HepG2 (cell line): ENCODE data around the gene MC1R. TPM values are rescaled to one million over a fixed set of nuclear protein-coding genes. Genes with fewer than 3 reads are reported as not detected.

Experiments
- BCL6 ChIP-seq: IDR thresholded peaks from 2 replicates; pipeline ENCODE4 v1.6.1; 2016; ENCODE audit warnings: missing genetic modification reagents, missing compliant biosample characterization
- FOXJ3 ChIP-seq: sonication (generic); formaldehyde crosslinking; IDR thresholded peaks from 2 replicates; pipeline ENCODE4 v1.4.0; 2020; ENCODE audit warnings: missing genetic modification reagents, mild to moderate bottlenecking, borderline replicate concordance
- GABPA ChIP-seq, 2 experiments: IDR thresholded peaks; 2 replicates each; pipeline ENCODE4 v1.6.1; 2011 to 2016; ENCODE audit warnings: low read depth in 2 of 2, low read length in 1 of 2, missing biosample characterization in 1 of 2, missing genetic modification characterization in 1 of 2
- HMG20A ChIP-seq: IDR thresholded peaks from 2 replicates; pipeline ENCODE4 v1.6.1; 2016; ENCODE audit warnings: borderline replicate concordance
- PLRG1 ChIP-seq: fragments of 450-650 bp; conservative IDR thresholded peaks from 2 replicates; pipeline ENCODE4 v1.6.1; 2016
- RARG ChIP-seq: sonication (generic); formaldehyde crosslinking; IDR thresholded peaks from 2 replicates; pipeline ENCODE4 v1.4.0; 2020; ENCODE audit warnings: low read depth, mild to moderate bottlenecking, missing genetic modification reagents
- RBM39 ChIP-seq: fragments of 200-400 bp; formaldehyde crosslinking; IDR thresholded peaks from one replicate; pipeline ENCODE4 v1.6.1; 2018; ENCODE audit warnings: antibody characterized with exemption, mild to moderate bottlenecking, low read depth, low read length; ENCODE audit not compliant: poor library complexity, severe bottlenecking
- SNRNP70 ChIP-seq: fragments of 200-400 bp; formaldehyde crosslinking; IDR thresholded peaks from 2 replicates; pipeline ENCODE4 v1.6.1; 2017; ENCODE audit warnings: mild to moderate bottlenecking, low read depth, low read length, moderate library complexity
- SRSF1 ChIP-seq: fragments of 200-400 bp; formaldehyde crosslinking; optimal IDR thresholded peaks from 2 replicates; pipeline ENCODE3; 2017; ENCODE audit warnings: mild to moderate bottlenecking, low read depth, low read length, moderate library complexity
- THAP11 ChIP-seq: IDR thresholded peaks from 2 replicates; pipeline ENCODE4 v1.6.1; 2016; ENCODE audit warnings: missing biosample characterization, missing genetic modification reagents
- WIZ ChIP-seq: sonication (generic); formaldehyde crosslinking; IDR thresholded peaks from 2 replicates; pipeline ENCODE4 v1.5.1; 2020; ENCODE audit warnings: mild to moderate bottlenecking, missing genetic modification reagents
- ZBTB42 ChIP-seq: sonication (generic); formaldehyde crosslinking; IDR thresholded peaks from 2 replicates; pipeline ENCODE4 v1.5.0; 2020; ENCODE audit warnings: mild to moderate bottlenecking, missing genetic modification reagents
- ZNF383 ChIP-seq: sonication (generic); formaldehyde crosslinking; IDR thresholded peaks from 2 replicates; pipeline ENCODE4 v1.4.0; 2020; ENCODE audit warnings: missing genetic modification reagents, mild to moderate bottlenecking, borderline replicate concordance
- ZNF44 ChIP-seq: sonication (generic); formaldehyde crosslinking; IDR thresholded peaks from 2 replicates; pipeline ENCODE4 v1.5.1; 2020; ENCODE audit warnings: mild to moderate bottlenecking, missing genetic modification reagents
- ZNF564 ChIP-seq: sonication (generic); formaldehyde crosslinking; IDR thresholded peaks from 2 replicates; pipeline ENCODE4 v1.8.1; 2023; ENCODE audit warnings: mild to moderate bottlenecking, missing genetic modification reagents
- ZNF788 ChIP-seq: sonication (generic); formaldehyde crosslinking; IDR thresholded peaks from 2 replicates; pipeline ENCODE4 v1.5.0; 2020; ENCODE audit warnings: mild to moderate bottlenecking, missing genetic modification reagents, borderline replicate concordance
- ZNF878 ChIP-seq: sonication (generic); formaldehyde crosslinking; IDR thresholded peaks from 2 replicates; pipeline ENCODE4 v1.8.1; 2023; ENCODE audit warnings: mild to moderate bottlenecking, missing genetic modification reagents, moderate library complexity
- polyA plus RNA-seq, 8 experiments: library from polyadenylated mRNA; depleted of rRNA in 3 of 8; stranded (reverse) in 7 of 8; unstranded in 1 of 8; fragments of >200 nt; fragmentation: Illumina TruSeq in 4 of 8; extraction: Trizol in 4 of 8; gene quantifications; 2 replicates each; pipeline versions ENCODE4 v1.2.1 to v1.2.3, GENCODE V29; 2011 to 2016; ENCODE audit warnings: low read depth in 4 of 8, missing spikeins in 1 of 8, mixed read lengths in 1 of 8; ENCODE audit not compliant: insufficient read depth in 1 of 8
- total RNA-seq, 5 experiments: library from RNA; depleted of rRNA; stranded (reverse); fragments of >200 nt; fragmentation: Illumina TruSeq; extraction: Trizol; gene quantifications; 2 replicates each; pipeline ENCODE4 v1.2.3, GENCODE V29; 2016; ENCODE audit warnings: low read depth in 1 of 5
- TF ChIP-seq, protein P1 (sequence below): sonication (generic); formaldehyde crosslinking; IDR thresholded peaks from 2 replicates; pipeline ENCODE4 v1.9.0; 2021; ENCODE audit warnings: missing genetic modification reagents, borderline replicate concordance
- TF ChIP-seq, protein P2 (sequence below): sonication (generic); formaldehyde crosslinking; IDR thresholded peaks from 2 replicates; pipeline ENCODE4 v1.8.0; 2022; ENCODE audit warnings: mild to moderate bottlenecking, missing genetic modification reagents; ENCODE audit not compliant: insufficient replicate concordance
- TF ChIP-seq, protein P3 (sequence below): IDR thresholded peaks from 2 replicates; pipeline ENCODE4 v1.6.1; 2016; ENCODE audit warnings: mild to moderate bottlenecking
- TF ChIP-seq, protein P4 (sequence below): sonication (generic); formaldehyde crosslinking; IDR thresholded peaks from 2 replicates; pipeline ENCODE4 v1.4.0; 2020; ENCODE audit warnings: missing genetic modification reagents

MC1R gene
- total and polyA plus RNA-seq, 2 of the 13 experiments (the other 11 are each of a cell fraction or from before 2014, with no cell fraction given) = 9.1 to 14.8 TPM

DNA sequence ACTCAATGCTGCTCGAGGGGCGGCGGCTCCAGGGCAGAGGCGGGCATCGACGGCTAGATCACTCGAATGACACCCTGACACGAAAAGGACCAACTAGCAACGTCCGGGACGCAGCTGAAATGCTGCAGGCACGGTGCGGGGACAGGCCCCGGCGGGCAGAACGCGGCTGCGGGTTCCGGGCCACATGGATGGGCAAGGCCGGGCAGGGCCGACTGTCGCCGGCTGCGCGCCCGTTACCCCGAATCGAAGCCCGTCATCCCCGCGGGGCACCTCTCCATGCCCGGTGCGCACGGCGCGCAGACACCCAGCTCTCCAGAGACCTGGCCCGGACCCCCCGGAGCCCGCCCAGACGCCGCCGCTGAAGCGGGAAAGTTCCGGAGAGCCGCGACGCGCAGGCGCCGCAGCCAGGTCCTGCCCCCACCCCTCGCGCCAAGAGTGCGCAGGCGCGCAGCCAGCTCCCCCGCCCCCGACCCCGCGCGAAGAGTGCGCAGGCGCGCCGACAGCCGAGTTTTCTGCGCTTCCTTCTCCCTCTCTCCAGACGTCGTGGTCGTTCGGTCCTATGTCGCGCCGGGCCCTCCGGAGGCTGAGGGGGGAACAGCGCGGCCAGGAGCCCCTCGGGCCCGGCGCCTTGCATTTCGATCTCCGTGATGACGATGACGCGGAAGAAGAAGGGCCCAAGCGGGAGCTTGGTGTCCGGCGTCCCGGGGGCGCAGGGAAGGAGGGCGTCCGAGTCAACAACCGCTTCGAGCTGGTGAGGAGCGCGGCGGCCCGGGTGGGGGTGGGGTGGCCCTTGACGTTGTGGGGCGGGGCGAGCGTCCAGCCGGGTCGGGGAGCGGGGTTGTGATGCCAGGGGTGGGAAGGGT, 45.3 kb upstream of the MC1R start, which contains the start of gene TCF25 (continued):
- TF ChIP-seq GABPA (IDR thresholded peaks at IDR 0.05; ENCODE audit: low read depth, low read length) = no peak
- TF ChIP-seq GABPA (CRISPR knock-in tag; IDR thresholded peaks at IDR 0.05; ENCODE audit: low read depth) = no peak
- TF ChIP-seq, protein P1, sequence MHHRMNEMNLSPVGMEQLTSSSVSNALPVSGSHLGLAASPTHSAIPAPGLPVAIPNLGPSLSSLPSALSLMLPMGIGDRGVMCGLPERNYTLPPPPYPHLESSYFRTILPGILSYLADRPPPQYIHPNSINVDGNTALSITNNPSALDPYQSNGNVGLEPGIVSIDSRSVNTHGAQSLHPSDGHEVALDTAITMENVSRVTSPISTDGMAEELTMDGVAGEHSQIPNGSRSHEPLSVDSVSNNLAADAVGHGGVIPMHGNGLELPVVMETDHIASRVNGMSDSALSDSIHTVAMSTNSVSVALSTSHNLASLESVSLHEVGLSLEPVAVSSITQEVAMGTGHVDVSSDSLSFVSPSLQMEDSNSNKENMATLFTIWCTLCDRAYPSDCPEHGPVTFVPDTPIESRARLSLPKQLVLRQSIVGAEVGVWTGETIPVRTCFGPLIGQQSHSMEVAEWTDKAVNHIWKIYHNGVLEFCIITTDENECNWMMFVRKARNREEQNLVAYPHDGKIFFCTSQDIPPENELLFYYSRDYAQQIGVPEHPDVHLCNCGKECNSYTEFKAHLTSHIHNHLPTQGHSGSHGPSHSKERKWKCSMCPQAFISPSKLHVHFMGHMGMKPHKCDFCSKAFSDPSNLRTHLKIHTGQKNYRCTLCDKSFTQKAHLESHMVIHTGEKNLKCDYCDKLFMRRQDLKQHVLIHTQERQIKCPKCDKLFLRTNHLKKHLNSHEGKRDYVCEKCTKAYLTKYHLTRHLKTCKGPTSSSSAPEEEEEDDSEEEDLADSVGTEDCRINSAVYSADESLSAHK = no peak; the same call in 1 of the 2 replicates
- TF ChIP-seq FOXJ3 = no peak; the same call in 1 of the 2 replicates
- TF ChIP-seq, protein P2, sequence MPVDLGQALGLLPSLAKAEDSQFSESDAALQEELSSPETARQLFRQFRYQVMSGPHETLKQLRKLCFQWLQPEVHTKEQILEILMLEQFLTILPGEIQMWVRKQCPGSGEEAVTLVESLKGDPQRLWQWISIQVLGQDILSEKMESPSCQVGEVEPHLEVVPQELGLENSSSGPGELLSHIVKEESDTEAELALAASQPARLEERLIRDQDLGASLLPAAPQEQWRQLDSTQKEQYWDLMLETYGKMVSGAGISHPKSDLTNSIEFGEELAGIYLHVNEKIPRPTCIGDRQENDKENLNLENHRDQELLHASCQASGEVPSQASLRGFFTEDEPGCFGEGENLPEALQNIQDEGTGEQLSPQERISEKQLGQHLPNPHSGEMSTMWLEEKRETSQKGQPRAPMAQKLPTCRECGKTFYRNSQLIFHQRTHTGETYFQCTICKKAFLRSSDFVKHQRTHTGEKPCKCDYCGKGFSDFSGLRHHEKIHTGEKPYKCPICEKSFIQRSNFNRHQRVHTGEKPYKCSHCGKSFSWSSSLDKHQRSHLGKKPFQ = peak; percentile 96
- TF ChIP-seq RARG (CRISPR knock-in tag) = 0 out of 2 replicates have a peak, but pooled peaks have one; percentile 49
- peak; percentile 66 for TF ChIP-seq RBM39
- TF ChIP-seq ZBTB42 (CRISPR knock-in tag) = peak; percentile 94
- TF ChIP-seq WIZ (CRISPR knock-in tag) = peak; percentile 46; the same call in 1 of the 2 replicates
- TF ChIP-seq ZNF383 (CRISPR knock-in tag) = no peak
- TF ChIP-seq SRSF1 = no peak
- peak; percentile 75; the same call in 1 of the 2 replicates for TF ChIP-seq ZNF788 (CRISPR knock-in tag)
- TF ChIP-seq BCL6 = 0 out of 2 replicates have a peak, but pooled peaks have one; percentile 24
- TF ChIP-seq, protein P3, sequence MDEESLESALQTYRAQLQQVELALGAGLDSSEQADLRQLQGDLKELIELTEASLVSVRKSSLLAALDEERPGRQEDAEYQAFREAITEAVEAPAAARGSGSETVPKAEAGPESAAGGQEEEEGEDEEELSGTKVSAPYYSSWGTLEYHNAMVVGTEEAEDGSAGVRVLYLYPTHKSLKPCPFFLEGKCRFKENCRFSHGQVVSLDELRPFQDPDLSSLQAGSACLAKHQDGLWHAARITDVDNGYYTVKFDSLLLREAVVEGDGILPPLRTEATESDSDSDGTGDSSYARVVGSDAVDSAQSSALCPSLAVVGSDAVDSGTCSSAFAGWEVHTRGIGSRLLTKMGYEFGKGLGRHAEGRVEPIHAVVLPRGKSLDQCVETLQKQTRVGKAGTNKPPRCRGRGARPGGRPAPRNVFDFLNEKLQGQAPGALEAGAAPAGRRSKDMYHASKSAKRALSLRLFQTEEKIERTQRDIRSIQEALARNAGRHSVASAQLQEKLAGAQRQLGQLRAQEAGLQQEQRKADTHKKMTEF (CRISPR knock-in tag) = peak; percentile 86
- no peak for TF ChIP-seq HMG20A (CRISPR knock-in tag)
- no peak for TF ChIP-seq SNRNP70
- TF ChIP-seq PLRG1 = no peak
- TF ChIP-seq ZNF564 (CRISPR knock-in tag) = peak; percentile 93
- peak; percentile 69; the same call in 1 of the 2 replicates for TF ChIP-seq ZNF44
- no peak; the same call in 1 of the 2 replicates for TF ChIP-seq THAP11 (CRISPR knock-in tag)
- peak; percentile 74; the same call in 1 of the 2 replicates for TF ChIP-seq ZNF878 (CRISPR knock-in tag)
- TF ChIP-seq, protein P4, sequence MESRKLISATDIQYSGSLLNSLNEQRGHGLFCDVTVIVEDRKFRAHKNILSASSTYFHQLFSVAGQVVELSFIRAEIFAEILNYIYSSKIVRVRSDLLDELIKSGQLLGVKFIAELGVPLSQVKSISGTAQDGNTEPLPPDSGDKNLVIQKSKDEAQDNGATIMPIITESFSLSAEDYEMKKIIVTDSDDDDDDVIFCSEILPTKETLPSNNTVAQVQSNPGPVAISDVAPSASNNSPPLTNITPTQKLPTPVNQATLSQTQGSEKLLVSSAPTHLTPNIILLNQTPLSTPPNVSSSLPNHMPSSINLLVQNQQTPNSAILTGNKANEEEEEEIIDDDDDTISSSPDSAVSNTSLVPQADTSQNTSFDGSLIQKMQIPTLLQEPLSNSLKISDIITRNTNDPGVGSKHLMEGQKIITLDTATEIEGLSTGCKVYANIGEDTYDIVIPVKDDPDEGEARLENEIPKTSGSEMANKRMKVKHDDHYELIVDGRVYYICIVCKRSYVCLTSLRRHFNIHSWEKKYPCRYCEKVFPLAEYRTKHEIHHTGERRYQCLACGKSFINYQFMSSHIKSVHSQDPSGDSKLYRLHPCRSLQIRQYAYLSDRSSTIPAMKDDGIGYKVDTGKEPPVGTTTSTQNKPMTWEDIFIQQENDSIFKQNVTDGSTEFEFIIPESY = peak; percentile 31
